ENCODE results near the gene NFAT5.
"Not testable (repeated sequence)": the region's sequence is repeated elsewhere in the genome, so short reads cannot be mapped to it uniquely, and the experiment has no call there.

Gene NFAT5

DNA sequence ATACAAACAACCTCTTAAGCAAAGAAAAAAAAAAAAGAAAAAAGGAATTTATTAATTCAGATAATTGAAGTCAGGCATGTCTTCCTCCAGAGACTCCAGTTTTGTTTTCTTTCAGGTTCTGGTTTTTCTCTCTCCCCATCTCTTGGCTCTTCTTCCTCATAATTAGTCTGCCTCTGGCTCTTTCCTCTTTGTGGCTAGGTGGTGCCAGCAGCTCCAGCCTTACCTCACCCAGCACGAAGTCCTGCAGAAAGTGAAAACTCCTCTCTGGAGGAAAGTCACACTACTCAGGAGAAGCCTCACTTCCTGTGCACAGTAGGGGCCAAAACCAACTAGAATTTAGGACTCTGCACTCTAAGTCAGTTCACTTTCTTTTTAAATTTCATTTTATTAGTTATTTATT is 10.3 kb upstream of the NFAT5 start:
- DNase-seq (ENCODE audit: low spot score): no peak

DNA sequence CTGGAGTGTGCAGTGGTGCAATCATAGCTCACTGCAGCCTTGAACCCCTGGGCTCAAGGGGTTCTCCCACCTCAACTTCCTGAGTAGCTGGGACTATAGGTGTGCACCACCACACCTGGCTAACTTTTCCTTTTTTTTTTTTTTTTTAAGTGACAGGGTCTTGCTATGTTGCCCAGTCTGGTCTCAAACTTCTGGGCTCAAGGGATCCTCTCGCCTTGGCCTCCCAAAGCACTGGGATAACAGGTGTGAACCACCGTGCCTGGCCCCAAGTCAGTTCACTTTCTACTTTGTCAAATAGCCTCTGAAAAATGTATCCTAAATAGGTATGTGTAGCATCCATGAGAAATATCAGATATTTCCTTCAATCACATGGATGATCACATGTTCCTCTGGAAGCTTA is 9.9 kb upstream of the NFAT5 start:
- DNase-seq (ENCODE audit: low spot score): no peak

DNA sequence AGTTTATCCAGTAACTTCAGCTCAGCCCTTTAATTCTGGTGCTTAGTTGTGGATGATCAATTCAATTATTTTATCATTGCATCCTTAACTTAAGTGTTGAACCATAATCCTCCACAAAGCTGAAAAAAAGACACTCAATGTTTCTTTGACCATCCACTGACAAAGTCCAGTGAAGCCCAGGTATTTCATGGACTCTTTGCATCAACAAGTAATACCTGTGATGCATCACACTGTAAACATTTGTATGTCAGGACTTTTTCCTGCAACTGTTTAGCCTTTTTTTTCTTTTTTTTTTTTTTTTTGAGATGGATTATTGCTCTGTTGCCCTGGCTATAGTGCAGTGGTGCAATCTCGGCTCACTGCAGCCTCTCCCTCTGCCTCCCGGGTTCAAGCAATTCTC is 6.6 kb upstream of the NFAT5 start:
- DNase-seq (ENCODE audit: low spot score): no peak

- not testable (repeated sequence) for DNase-seq (ENCODE audit: low spot score)
Measured at GRCh38 chr16:69561367-69561766, 4.4 kb upstream of the NFAT5 start.

DNA sequence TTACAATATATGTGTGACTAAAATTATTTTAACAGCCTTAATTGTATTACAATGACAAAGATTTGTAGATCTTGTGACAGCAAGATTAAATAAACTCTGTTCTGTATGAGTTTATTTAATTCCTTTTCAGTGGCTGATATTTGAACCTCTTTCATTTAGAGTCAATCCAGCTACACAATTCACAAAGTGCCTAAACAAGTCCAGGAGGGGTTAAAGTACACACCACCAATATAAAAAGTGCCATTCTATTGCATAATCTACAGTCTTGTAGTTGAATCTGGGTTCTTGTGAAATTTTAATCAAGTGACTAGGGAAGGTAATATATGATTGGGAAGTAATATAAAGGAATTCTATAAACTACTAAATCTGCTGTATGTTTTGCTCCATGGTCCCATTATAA is 3.9 kb upstream of the NFAT5 start:
- DNase-seq (ENCODE audit: low spot score): no peak

- no peak for DNase-seq (ENCODE audit: low spot score)
Measured at GRCh38 chr16:69562813-69563212, 3.0 kb upstream of the NFAT5 start.

DNA sequence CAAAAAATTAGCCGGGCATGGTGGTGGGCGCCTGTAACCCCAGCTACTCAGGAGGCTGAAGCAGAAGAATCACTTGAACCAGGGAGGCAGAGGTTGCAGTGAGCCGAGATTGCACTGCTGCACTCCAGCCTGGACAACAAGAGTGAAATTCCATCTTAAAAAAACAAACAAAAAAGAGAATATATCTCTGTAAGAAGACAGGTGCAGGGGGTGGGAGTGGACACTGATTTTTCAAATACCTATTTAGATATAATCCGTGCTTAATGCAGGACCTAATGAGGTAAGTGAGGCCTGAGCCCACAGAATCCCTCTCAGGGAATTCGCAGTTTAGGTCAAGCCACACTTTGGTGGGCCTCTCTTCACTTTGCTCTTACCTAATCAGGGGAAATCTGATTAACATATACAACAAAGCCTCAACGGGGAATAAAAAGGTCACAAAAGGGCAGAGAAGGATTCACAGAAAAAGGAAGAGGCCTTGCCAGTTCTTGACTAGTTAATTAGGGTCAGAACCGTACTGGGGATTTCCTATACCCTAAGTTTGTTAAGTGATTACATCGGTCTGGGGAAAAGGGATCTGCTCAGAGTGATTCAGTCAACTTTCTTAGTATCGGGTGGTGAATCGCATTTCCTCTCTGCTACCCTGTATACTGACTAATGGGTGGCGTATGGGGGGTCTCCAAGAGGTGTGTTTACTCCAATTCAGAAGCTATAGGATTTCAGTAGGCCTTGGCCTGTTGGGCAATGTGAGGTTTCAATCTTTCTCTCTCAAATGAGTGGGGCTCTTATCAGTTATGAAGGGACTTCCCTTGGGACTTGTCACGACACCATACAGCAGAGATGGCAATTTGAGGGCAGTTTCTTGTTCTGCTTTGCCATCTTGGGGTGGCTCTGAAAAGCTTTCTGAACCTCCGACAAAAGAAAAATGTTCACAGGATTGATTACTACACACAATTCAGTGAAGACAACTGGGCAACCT is 1.9 kb upstream of the NFAT5 start:
- peak; percentile 15 for DNase-seq (ENCODE audit: low spot score)

GRCh38 chr16:69564845-69565670 is 708 bp upstream of the NFAT5 start:
- no peak for DNase-seq (ENCODE audit: low spot score)

- peak; percentile 49 for DNase-seq (ENCODE audit: low spot score)
Measured at GRCh38 chr16:69566240-69566980, 644 bp downstream of the NFAT5 start.

- DNase-seq (ENCODE audit: low spot score): peak; percentile 70
Measured at GRCh38 chr16:69566981-69567680, 1.4 kb downstream of the NFAT5 start.

DNA sequence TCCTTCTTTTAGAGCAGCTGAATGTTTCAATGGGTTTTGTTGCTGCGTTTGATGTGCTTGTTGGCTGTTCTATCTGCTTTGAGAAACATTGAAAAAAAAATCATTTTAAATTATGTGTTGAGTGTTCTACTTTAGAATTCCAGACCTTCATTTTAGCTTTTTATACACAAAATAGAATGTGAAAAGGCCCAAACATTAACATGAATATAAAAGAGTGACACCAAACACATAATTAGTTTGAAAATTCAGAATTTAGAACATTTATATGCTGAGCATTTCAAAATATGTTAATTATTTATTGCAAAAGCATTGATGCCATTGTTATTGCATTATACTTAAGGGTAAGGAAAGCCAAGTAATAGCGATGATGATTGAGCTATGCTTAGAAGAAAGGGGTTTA is 2.9 kb downstream of the NFAT5 start:
- DNase-seq (ENCODE audit: low spot score): no peak

DNA sequence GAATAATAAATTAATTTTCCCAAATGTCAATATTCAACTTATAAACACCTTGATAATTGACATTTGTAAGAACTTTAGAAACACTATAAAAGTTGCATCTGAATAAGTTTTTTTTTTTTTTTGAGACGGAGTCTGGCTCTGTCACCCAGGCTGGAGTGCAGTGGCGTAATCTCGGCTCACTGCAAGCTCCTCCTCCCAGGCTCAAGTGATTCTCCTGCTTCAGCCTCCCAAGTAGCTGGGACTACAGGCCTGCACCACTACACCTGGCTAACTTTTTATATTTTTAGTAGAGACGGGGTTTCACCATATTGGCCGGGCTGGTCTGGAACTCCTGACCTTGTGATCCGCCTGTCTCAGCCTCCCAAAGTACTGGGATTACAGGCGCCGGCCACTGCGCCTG is 13.0 kb downstream of the NFAT5 start:
- not testable (repeated sequence) for DNase-seq (ENCODE audit: low spot score)

GRCh38 chr16:69579783-69580481 is 14.2 kb downstream of the NFAT5 start:
- DNase-seq (ENCODE audit: low spot score): no peak

GRCh38 chr16:69581297-69581696 is 15.5 kb downstream of the NFAT5 start:
- DNase-seq (ENCODE audit: low spot score): no peak

DNA sequence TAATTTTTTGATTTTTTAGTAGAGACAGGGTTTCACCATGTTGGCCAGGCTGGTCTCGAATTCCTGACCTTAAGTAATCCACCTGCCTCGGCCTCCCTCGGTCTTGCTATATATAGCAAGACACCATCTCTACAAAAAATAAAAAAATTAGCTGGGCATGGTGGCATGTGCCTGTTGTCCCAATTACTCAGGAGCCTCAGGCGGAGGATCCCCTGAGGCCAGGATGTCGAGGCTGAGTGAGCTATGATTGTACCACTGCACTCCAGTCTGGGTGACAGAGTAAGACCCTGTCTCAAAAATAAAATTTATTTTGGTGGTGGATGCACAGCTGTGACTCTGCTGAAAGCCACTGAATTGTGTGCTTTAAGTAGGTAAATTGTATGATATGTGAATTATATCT is 18.7 kb downstream of the NFAT5 start:
- not testable (repeated sequence) for DNase-seq (ENCODE audit: low spot score)

GRCh38 chr16:69589434-69590269 is 23.9 kb downstream of the NFAT5 start:
- DNase-seq (ENCODE audit: low spot score): no peak

DNA sequence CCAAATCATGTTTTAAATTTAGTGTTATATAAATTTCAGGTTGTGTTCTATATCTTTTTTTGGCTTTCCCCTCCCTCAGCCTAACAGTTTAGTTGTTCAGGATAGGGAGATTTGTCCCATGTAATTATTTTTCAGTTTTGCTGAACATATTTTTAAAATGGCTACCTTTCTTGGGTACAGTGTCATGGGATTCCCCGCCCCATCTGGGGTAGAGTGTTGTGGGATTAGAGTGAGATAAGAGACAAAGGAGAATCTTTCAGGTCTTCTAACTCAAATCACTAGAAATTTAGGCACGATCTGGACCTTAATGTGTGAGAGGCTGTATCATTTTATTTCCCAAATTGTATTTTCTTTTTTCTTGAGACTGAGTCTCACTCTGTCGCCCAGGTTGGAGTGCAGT is 24.8 kb downstream of the NFAT5 start:
- no peak for DNase-seq (ENCODE audit: low spot score)

DNA sequence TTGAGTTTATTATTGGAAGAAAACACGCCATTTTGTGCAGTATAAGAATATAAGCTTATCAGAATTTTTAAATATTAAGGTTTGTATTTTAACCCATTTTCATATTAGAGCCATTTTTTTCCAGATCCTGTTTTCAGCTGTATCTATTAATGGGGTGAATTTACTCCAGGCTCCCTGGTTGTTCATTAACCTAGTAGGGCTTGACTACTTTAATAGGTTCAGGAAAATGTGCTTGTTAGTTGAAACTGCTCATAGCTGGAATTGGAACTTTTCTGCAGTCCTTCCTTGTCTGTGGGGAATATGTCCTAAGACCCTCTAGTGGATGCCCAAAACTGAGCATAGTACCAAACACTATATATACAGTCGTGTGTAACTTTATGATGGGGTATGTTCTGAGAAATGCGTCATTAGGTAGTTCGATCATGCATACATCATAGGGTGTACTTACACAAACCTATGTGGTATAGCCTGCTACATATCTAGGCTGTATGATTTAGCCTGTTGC is 28.0 kb downstream of the NFAT5 start:
- DNase-seq (ENCODE audit: low spot score): no peak

GRCh38 chr16:69595127-69596036 is 29.6 kb downstream of the NFAT5 start:
- DNase-seq (ENCODE audit: low spot score): no peak
